ENCODE data around the gene S100B. TPM values are rescaled to one million over a fixed set of nuclear protein-coding genes. Genes with fewer than 3 reads are reported as not detected.

The S100B gene
- total RNA-seq, 1 experiment from 2014 or later = 359 TPM

GRCh38 chr21:46554431-46555224, 50.3 kb downstream of the S100B start:
- in situ Hi-C loops (cut with HindIII; ENCODE audit: low pct_unique_long_range_greater_than_20kb, low sequenced_read_pairs) = no loop called here
- DNase-seq (ENCODE audit: low read depth, low spot score) = no peak

DNA sequence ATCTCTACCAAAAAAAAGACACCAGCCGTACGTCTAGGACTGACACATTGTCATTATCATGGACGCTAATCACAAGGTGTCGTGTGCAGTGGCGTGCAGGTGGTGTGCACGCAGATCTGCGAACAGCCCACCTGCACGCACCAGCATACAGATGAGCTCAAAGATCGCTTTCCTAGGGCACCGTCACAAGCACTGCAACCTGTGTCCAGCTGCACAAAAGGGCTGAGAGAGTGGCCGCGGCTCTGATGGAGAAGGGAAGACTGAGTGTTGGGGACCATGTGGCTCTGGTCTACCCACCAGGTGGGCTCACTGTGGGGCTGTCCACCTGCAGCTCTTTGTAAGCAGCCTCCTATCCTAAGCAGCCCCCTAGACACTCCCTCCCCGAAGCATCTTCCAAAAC, 50.9 kb downstream of the S100B start:
- in situ Hi-C loops (cut with HindIII; ENCODE audit: low pct_unique_long_range_greater_than_20kb, low sequenced_read_pairs) = no loop called here
- DNase-seq (ENCODE audit: low read depth, low spot score) = no peak

GRCh38 chr21:46552865-46553379, 52.0 kb downstream of the S100B start:
- in situ Hi-C loops (cut with HindIII; ENCODE audit: low pct_unique_long_range_greater_than_20kb, low sequenced_read_pairs) = no loop called here
- DNase-seq (ENCODE audit: low read depth, low spot score) = no peak

GRCh38 chr21:46552274-46552673, 52.6 kb downstream of the S100B start:
- in situ Hi-C loops (cut with HindIII; ENCODE audit: low pct_unique_long_range_greater_than_20kb, low sequenced_read_pairs) = no loop called here

DNA sequence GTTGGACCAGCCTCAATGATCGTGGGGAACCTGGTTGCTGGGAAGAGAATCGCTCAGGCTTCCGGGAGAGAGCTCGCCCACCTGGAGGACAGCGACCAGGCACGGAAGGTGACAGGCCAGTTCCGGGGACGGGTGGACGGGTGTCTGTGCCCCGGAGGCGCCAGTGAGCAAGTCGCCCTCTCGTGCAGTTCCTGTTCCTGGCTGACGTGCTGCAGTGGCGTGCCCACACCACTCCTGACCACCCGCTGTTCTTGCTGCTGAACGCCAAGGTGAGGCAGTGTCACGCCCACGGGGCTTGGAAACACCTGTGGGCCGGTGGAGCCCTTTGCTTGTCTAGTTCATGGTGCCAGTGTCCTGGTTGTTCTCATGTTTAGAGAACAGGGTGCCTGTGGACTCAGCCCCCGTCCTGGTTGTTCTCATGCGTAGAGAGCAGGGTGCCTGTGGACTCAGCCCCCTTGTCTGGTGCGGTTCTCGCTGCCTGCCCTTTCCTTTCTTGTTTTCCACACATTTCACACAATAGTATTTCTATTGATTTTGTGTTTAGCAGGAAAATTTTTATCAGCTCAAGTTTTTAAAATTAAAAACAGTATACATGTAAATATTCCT, 53.1 kb downstream of the S100B start:
- in situ Hi-C loops (cut with HindIII; ENCODE audit: low pct_unique_long_range_greater_than_20kb, low sequenced_read_pairs) = no loop called here
- DNase-seq (ENCODE audit: low read depth, low spot score) = no peak

More at GRCh38 chr21:46552274-46552673, 52.6 kb downstream of the S100B start:
- no peak for DNase-seq (ENCODE audit: low read depth, low spot score)

- in situ Hi-C loops (cut with HindIII; ENCODE audit: low pct_unique_long_range_greater_than_20kb, low sequenced_read_pairs) = no loop called here
- DNase-seq (ENCODE audit: low read depth, low spot score) = no peak
Observed at GRCh38 chr21:46550116-46550941, 54.6 kb downstream of the S100B start.

DNA sequence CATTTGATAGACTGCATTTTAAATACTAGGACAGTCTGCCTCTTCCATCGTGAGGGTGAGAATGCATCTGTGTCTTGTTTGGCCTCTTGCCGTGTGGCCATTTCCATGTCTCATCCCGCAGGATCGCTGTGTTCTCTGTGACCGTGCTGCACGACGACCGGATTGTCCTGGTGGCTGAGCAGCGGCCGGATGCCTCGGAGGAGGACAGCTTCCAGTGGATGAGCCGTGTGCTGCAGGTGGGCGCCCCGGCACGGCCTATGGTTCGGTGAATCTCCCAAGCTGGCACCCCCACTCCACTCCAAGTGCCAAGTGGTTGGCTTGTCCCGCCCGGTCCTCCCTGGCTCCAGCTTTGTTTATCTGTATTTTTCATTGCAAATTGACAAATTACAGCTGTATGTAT, 55.2 kb downstream of the S100B start:
- in situ Hi-C loops (cut with HindIII; ENCODE audit: low pct_unique_long_range_greater_than_20kb, low sequenced_read_pairs) = no loop called here
- DNase-seq (ENCODE audit: low read depth, low spot score) = no peak

Other genes starting within 250 kb of the S100B start
- gene DIP2A, start 146.2 kb downstream of the S100B start, total RNA-seq (2014; rRNA removed; shearing (Covaris generic)) = 8.7 and 9.8 TPM in 2 replicates
- gene PRMT2, start 30.6 kb upstream of the S100B start, total RNA-seq (2014; rRNA removed; shearing (Covaris generic)) = 98.4 and 119 TPM in 2 replicates

Data from SK-MEL-5 (cell line).